Body of pancreas (tissue), 4 donors: Measurements from ENCODE around the gene DGKI. TPM values are rescaled to one million over a fixed set of nuclear protein-coding genes. Genes with fewer than 3 reads are reported as not detected.

Experiments used
- ATAC-seq: fragments of 150-250 bp; one replicate; pipeline ENCODE4 v1.9.1; 2016
- DNase-seq, 4 donors: peaks; one replicate each; pipeline ENCODE4 v3.0.0-alpha.2; 2019
- H3K27ac ChIP-seq, 4 donors: fragments of 200-600 bp; sonication (generic); 1 replicate in 3 of 4; 2 replicates in 1 of 4; pipeline versions ENCODE4 v1.5.1 to v1.6.1; 2016 to 2019; ENCODE audit warnings: mild to moderate bottlenecking in 1 of 4, mixed read lengths in 1 of 4, moderate library complexity in 1 of 4
- H3K27me3 ChIP-seq, 2 donors: fragments of 200-600 bp; sonication (generic); one replicate each; pipeline ENCODE4 v1.6.0; 2016; ENCODE audit warnings: mild to moderate bottlenecking in 1 of 2
- H3K36me3 ChIP-seq, 2 donors: fragments of 200-600 bp; sonication (generic); replicated peaks in 1 of 2; 2 replicates each; pipeline ENCODE4 v1.5.1; 2016; ENCODE audit warnings: low read depth in 2 of 2; ENCODE audit not compliant: insufficient read depth in 1 of 2
- H3K4me1 ChIP-seq: fragments of 200-600 bp; sonication (generic); one replicate; pipeline ENCODE4 v1.6.0; 2016
- H3K4me3 ChIP-seq, 2 donors: fragments of 200-600 bp; sonication (generic); 1 replicate in 1 of 2; 2 replicates in 1 of 2; pipeline ENCODE4 v1.5.1; 2016 to 2019
- H3K9me3 ChIP-seq, 3 donors: fragments of 200-600 bp; sonication (generic); 1 replicate in 2 of 3; 2 replicates in 1 of 3; pipeline ENCODE4 v1.5.1; 2016
- CTCF ChIP-seq, 7 experiments: fragments of 450-650 bp in 4 of 7; fragments of 200-600 bp in 3 of 7; sonication (generic) in 3 of 7; IDR thresholded peaks; one replicate each; pipeline ENCODE4 v1.5.1; 2016 to 2019; ENCODE audit warnings: antibody characterized with exemption in 7 of 7
- POLR2A ChIP-seq, 3 donors: fragments of 450-650 bp; IDR thresholded peaks; one replicate each; pipeline ENCODE4 v1.6.1; 2016; ENCODE audit warnings: antibody characterized with exemption in 3 of 3, mild to moderate bottlenecking in 2 of 3
- WGBS, 2 donors: methylation state at CpG; one replicate each; pipeline ENCODE4 v1.1.5; 2017; 5-methylcytosine and 5-hydroxymethylcytosine counted together
- intact Hi-C: fragments of 100-400 bp; cut with DNase I; formaldehyde crosslinking; loops from one replicate; pipeline ENCODE4 v1.15.1; 2023
- total RNA-seq, 2 donors: library from RNA; depleted of rRNA; stranded (reverse); fragments of >200 nt; gene quantifications; one replicate each; pipeline ENCODE4 v1.1.0, GENCODE V29; 2016

The DGKI gene
- total RNA-seq, 2 donors from 2014 or later = 2.6 TPM; not detected in 1

- Histone ChIP-seq H3K27ac (no peak overlapping the region), H3K27me3 (peaks cover 0 to 11% of the 10 kb centered on the region in 2 donors), H3K36me3 (no peaks in the 10 kb centered on the region), H3K4me3 (no peak overlapping the region), H3K9me3 (no peaks in the 10 kb centered on the region), H3K4me1 (peaks cover 18% of the 10 kb centered on the region)
- intact Hi-C loops = no loop called here
- WGBS, 2 donors = 1 to 2% methylated on average over 19 to 35 of the region's 47 CpGs
- TF ChIP-seq POLR2A (IDR thresholded peaks at IDR 0.05) (no peak), CTCF (IDR thresholded peaks at IDR 0.05) (no peak)
- peak; percentile 42 for ATAC-seq
- DNase-seq = no peak
Observed at GRCh38 chr7:137846549-137846826, 286 bp downstream of the DGKI start.

- H3K27ac ChIP-seq = no peak overlapping the region
- no peak overlapping the region for H3K4me3 ChIP-seq
- DNase-seq = no peak
- H3K27me3 ChIP-seq = peaks cover 0 to 11% of the 10 kb centered on the region in 2 donors
- 83 to 87% methylated on average over 8 of the region's 8 CpGs for WGBS, 2 donors
- no peak for TF ChIP-seq CTCF (IDR thresholded peaks at IDR 0.05)
- TF ChIP-seq POLR2A (IDR thresholded peaks at IDR 0.05) = no peak
- H3K9me3 ChIP-seq = no peaks in the 10 kb centered on the region
- H3K36me3 ChIP-seq = no peaks in the 10 kb centered on the region
- peaks cover 18% of the 10 kb centered on the region for H3K4me1 ChIP-seq
- intact Hi-C loops = no loop called here
- no peak for ATAC-seq
Observed at GRCh38 chr7:137844677-137845425, 1.9 kb downstream of the DGKI start.

DNA sequence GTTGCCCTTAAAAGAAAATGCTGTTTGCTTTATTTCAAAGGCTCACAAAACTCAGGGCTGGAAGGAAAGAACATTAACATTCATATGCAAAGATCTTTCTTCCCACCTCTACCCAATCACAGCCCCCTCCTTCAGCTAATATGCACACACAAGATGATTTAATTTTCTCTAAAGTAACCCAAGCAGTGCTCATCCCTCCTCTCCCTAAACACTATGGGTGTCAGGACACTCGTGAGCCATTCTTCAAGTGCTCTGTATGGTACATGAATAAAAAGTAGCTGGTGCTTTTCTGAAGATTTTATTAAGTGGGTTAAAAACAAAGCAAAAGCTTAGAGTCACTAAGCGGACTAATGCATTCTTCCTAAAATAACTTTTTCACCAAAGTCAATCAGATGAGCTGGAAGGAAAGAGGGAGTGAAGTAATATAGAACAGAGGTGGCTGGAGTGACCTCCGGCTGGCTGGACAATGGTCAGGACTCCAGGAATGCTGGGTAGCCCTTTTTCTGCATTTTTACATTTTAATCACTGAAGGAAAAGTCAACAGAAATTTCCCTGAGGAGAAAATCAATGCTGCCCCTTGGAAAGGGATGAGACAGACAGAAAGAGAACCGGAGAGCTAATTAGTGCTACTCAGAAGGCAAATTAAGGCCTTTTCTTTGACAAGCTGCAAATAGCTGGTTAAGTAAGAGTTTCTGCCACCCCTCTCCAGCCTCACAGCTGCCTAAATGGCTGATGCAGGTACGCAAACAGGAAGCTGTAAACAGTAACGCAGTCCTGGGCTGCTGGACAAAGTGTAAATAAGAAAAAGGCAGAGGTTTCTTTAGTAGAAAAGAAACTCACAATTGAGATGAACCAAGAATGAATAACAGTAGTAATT, 6.6 kb downstream of the DGKI start:
- H3K4me3 ChIP-seq = no peak overlapping the region
- no peaks in the 10 kb centered on the region for H3K27me3 ChIP-seq
- no peaks in the 10 kb centered on the region for H3K9me3 ChIP-seq
- WGBS, 2 donors = 72 to 75% methylated on average over 6 of the region's 6 CpGs
- ATAC-seq (no peak), DNase-seq (no peak)
- H3K27ac ChIP-seq = no peak overlapping the region
- intact Hi-C loops = no loop called here
- no peaks in the 10 kb centered on the region for H3K36me3 ChIP-seq
- no peaks in the 10 kb centered on the region for H3K4me1 ChIP-seq
- TF ChIP-seq CTCF (IDR thresholded peaks at IDR 0.05) (no peak), POLR2A (IDR thresholded peaks at IDR 0.05) (no peak)

DNA sequence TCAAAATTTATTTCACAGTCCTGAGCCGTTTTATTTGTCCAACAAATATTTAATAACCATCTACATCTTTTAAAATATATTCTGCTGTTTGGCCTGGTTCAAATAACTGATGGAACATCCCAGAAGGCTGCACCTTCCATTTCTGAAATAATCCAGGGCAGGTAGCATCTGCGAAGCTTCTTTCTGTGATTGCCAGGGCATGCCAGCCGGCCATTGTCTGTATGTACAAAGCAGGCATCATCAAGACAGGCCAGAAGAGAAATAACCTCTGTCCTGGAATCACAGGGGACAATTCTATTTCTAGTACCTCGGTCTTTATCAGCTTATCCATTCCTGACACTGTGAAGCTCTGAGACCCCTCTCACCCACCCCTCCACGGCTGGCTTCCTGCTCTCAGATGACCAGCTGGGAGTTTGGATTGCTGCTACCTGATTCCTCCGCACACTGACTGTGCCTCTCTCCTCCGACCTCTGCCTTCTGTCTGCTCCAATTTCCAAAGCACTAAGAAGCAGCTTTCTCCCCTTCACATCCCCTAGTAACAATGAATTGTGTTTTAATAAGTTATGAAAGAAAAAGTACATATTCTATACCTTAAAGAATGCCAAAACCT, 8.0 kb downstream of the DGKI start:
- H3K4me1 ChIP-seq = no peaks in the 10 kb centered on the region
- ATAC-seq = no peak
- no peaks in the 10 kb centered on the region for H3K27me3 ChIP-seq
- TF ChIP-seq CTCF (IDR thresholded peaks at IDR 0.05) = no peak
- no peak for TF ChIP-seq POLR2A (IDR thresholded peaks at IDR 0.05)
- intact Hi-C loops = no loop called here
- H3K4me3 ChIP-seq = no peak overlapping the region
- DNase-seq = no peak
- H3K9me3 ChIP-seq = no peaks in the 10 kb centered on the region
- no peak overlapping the region for H3K27ac ChIP-seq
- WGBS, 2 donors = 84 to 87% methylated on average over 7 of the region's 7 CpGs
- no peaks in the 10 kb centered on the region for H3K36me3 ChIP-seq
